Prostate gland (tissue), 2 donors: ENCODE data around the gene SEZ6L.

Experiments
- CTCF ChIP-seq, 4 experiments: fragments of 200-600 bp in 2 of 4; fragments of 450-650 bp in 2 of 4; sonication (generic) in 2 of 4; IDR thresholded peaks; 1 replicate in 3 of 4; 2 replicates in 1 of 4; pipeline ENCODE4 v1.5.1; 2016 to 2019; ENCODE audit warnings: antibody characterized with exemption in 4 of 4, mild to moderate bottlenecking in 2 of 4, moderate library complexity in 2 of 4
- POLR2A ChIP-seq: fragments of 450-650 bp; IDR thresholded peaks from one replicate; pipeline ENCODE4 v1.6.1; 2016; ENCODE audit warnings: antibody characterized with exemption, mild to moderate bottlenecking

GRCh38 chr22:26426924-26427323 is 257.7 kb downstream of the SEZ6L start:
- TF ChIP-seq POLR2A (no peak), CTCF (IDR thresholded peaks at IDR 0.05) (no peak)
